Gastroesophageal sphincter (tissue), 3 donors: ENCODE results near the gene CECR2.

Experiments
- POLR2AphosphoS5 ChIP-seq: sonication (generic); formaldehyde crosslinking; IDR thresholded peaks from one replicate; pipeline ENCODE4 v1.6.1; 2017; ENCODE audit warnings: antibody characterized with exemption
- TF ChIP-seq, protein P1 (sequence below), 4 experiments: fragments of 200-600 bp in 2 of 4; fragments of 450-650 bp in 2 of 4; sonication (generic) in 1 of 4; IDR thresholded peaks; one replicate each; pipeline ENCODE4 v1.5.1; 2017 to 2019; ENCODE audit warnings: antibody characterized with exemption in 4 of 4, mild to moderate bottlenecking in 2 of 4, moderate library complexity in 2 of 4

DNA sequence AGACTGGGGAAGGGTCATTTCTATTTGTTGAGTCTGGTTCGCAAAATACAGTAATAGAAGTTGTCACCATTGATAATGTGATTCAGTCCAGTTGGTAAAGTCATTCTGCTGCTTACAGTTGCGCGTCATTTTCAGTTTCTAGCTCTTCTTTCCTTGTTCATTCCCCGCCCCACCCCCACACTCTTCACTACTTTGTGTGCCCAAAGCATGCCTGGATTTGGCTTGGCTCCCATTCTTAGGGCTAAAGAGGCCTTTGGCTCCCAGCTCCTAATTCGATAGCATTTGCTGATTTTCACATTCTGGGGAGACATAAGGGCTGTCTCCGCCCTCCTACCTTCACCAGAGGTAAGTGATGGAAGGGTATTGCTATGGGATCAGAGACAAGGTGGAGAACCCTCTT, 43.0 kb downstream of the CECR2 start:
- TF ChIP-seq, protein P1, sequence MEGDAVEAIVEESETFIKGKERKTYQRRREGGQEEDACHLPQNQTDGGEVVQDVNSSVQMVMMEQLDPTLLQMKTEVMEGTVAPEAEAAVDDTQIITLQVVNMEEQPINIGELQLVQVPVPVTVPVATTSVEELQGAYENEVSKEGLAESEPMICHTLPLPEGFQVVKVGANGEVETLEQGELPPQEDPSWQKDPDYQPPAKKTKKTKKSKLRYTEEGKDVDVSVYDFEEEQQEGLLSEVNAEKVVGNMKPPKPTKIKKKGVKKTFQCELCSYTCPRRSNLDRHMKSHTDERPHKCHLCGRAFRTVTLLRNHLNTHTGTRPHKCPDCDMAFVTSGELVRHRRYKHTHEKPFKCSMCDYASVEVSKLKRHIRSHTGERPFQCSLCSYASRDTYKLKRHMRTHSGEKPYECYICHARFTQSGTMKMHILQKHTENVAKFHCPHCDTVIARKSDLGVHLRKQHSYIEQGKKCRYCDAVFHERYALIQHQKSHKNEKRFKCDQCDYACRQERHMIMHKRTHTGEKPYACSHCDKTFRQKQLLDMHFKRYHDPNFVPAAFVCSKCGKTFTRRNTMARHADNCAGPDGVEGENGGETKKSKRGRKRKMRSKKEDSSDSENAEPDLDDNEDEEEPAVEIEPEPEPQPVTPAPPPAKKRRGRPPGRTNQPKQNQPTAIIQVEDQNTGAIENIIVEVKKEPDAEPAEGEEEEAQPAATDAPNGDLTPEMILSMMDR (IDR thresholded peaks at IDR 0.05): no peak
- TF ChIP-seq POLR2AphosphoS5: no peak
